ENCODE measurements around the gene STX8.
"Not testable (repeated sequence)": the region's sequence is repeated elsewhere in the genome, so short reads cannot be mapped to it uniquely, and the experiment has no call there.

GRCh38 chr17:9257630-9257965 lies 318.0 kb downstream of the STX8 start:
- not testable (repeated sequence) for TF ChIP-seq CTCF, POLR2A (IDR thresholded peaks at IDR 0.05)
